Muscle of arm (tissue), 12 donors: ENCODE measurements around the gene FAM83E. TPM values are rescaled to one million over a fixed set of nuclear protein-coding genes. Genes with fewer than 3 reads are reported as not detected.

Experiments used
- DNase-seq: peaks from one replicate; pipeline ENCODE4 v3.0.0-alpha.2; 2013
- polyA plus RNA-seq, 12 donors: library from polyadenylated mRNA; unstranded; fragments of 120-200 nt; gene quantifications; one replicate each; pipeline ENCODE4 v1.2.1, GENCODE V29; 2013; ENCODE audit not compliant: insufficient read length in 12 of 12

FAM83E gene
- polyA plus RNA-seq, 12 donors = 0.09 to 18.2 (median 0.46) TPM; not detected in 5

- no peak for DNase-seq
Observed at GRCh38 chr19:48613852-48614435, 932 bp downstream of the FAM83E start.

- no peak for DNase-seq
Observed at GRCh38 chr19:48613024-48613851, 1.6 kb downstream of the FAM83E start.

GRCh38 chr19:48611872-48612271, 3.0 kb downstream of the FAM83E start:
- no peak for DNase-seq

- no peak for DNase-seq
Observed at GRCh38 chr19:48609571-48610108, 5.2 kb downstream of the FAM83E start.

- DNase-seq = no peak
Observed at GRCh38 chr19:48608798-48609263, 6.0 kb downstream of the FAM83E start.

GRCh38 chr19:48607359-48607755, 7.5 kb downstream of the FAM83E start:
- no peak for DNase-seq

GRCh38 chr19:48606463-48607358, 8.2 kb downstream of the FAM83E start, which contains the start of gene SPACA4:
Gene SPACA4, plus strand, starts transcription at chr19:48606742. Its CDS starts 237 bp downstream, at chr19:48606979.
- DNase-seq = no peak

GRCh38 chr19:48603850-48604249, 11.0 kb downstream of the FAM83E start:
- DNase-seq = no peak

- no peak for DNase-seq
Observed at GRCh38 chr19:48603449-48603848, 11.4 kb downstream of the FAM83E start.

- no peak for DNase-seq
Observed at GRCh38 chr19:48603001-48603400, 11.9 kb downstream of the FAM83E start.

GRCh38 chr19:48600679-48601417, 14.0 kb downstream of the FAM83E start:
- DNase-seq = no peak

- no peak for DNase-seq
Observed at GRCh38 chr19:48598996-48599700, 15.7 kb downstream of the FAM83E start.

GRCh38 chr19:48596679-48597465, 18.0 kb downstream of the FAM83E start:
- no peak for DNase-seq

GRCh38 chr19:48596237-48596636, 18.6 kb downstream of the FAM83E start:
- no peak for DNase-seq

GRCh38 chr19:48595833-48596232, 19.0 kb downstream of the FAM83E start:
- no peak for DNase-seq

- DNase-seq = no peak
Observed at GRCh38 chr19:48595171-48595570, 19.7 kb downstream of the FAM83E start.

GRCh38 chr19:48591021-48591420, 23.9 kb downstream of the FAM83E start:
- no peak for DNase-seq

GRCh38 chr19:48588670-48589401, 26.0 kb downstream of the FAM83E start:
- DNase-seq = peak; percentile 87

- DNase-seq = no peak
Observed at GRCh38 chr19:48587387-48587786, 27.5 kb downstream of the FAM83E start.
